RWPE1 (cell line): ENCODE results near the gene SPINK2.
A peak's percentile ranks its signal among the peaks of the same experiment; 100 is the strongest.

Experiments used
- CTCF ChIA-PET: fragments of 350-600 bp; sonication (Branson Sonifier 250); formaldehyde crosslinking; extraction: SDS; loops from one replicate; lab custom pipeline; 2021; lab: Yijun Ruan, JAX
- POLR2A ChIA-PET: fragments of 400-600 bp; formaldehyde crosslinking; extraction: SDS; loops from one replicate; lab custom pipeline; 2020; ENCODE audit warnings: antibody characterized with exemption; ENCODE audit not compliant: low non-redundant PET; lab: Yijun Ruan, JAX
- DNase-seq: peaks from one replicate; pipeline ENCODE4 v3.0.0; 2012; ENCODE audit warnings: low spot score
- H3K27ac ChIP-seq: fragments of 450-650 bp; 2 replicates; pipeline ENCODE4 v1.5.1; 2017
- TF ChIP-seq, protein P1 (sequence below): fragments of 450-650 bp; conservative IDR thresholded peaks from 2 replicates; pipeline ENCODE4 v1.5.1; 2017; ENCODE audit warnings: low read depth, mild to moderate bottlenecking

The SPINK2 gene

DNA sequence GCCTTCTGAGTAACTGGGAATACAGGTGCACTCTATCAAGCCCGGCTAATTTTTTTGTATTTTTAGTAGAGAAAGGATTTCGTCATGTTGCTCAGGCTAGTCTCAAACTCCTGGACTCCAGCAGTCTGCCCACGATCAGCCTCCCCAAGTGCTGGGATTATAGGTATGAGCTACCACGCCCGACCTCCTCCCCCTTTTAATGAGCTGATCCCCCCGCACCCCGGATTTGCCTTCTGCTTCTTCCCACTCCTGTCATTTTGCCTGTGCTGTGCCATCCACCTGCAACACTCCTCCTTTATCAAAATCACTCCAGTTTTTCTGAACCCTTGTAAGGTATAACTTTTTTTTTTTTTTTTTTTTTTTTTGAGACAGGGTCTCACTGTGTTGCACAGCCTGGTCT lies 33.4 kb downstream of the SPINK2 start:
- CTCF ChIA-PET = no interaction called here
- H3K27ac ChIP-seq = no peak overlapping the region
- TF ChIP-seq, protein P1, sequence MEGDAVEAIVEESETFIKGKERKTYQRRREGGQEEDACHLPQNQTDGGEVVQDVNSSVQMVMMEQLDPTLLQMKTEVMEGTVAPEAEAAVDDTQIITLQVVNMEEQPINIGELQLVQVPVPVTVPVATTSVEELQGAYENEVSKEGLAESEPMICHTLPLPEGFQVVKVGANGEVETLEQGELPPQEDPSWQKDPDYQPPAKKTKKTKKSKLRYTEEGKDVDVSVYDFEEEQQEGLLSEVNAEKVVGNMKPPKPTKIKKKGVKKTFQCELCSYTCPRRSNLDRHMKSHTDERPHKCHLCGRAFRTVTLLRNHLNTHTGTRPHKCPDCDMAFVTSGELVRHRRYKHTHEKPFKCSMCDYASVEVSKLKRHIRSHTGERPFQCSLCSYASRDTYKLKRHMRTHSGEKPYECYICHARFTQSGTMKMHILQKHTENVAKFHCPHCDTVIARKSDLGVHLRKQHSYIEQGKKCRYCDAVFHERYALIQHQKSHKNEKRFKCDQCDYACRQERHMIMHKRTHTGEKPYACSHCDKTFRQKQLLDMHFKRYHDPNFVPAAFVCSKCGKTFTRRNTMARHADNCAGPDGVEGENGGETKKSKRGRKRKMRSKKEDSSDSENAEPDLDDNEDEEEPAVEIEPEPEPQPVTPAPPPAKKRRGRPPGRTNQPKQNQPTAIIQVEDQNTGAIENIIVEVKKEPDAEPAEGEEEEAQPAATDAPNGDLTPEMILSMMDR = no peak
- POLR2A ChIA-PET = no interaction called here
- DNase-seq = no peak

DNA sequence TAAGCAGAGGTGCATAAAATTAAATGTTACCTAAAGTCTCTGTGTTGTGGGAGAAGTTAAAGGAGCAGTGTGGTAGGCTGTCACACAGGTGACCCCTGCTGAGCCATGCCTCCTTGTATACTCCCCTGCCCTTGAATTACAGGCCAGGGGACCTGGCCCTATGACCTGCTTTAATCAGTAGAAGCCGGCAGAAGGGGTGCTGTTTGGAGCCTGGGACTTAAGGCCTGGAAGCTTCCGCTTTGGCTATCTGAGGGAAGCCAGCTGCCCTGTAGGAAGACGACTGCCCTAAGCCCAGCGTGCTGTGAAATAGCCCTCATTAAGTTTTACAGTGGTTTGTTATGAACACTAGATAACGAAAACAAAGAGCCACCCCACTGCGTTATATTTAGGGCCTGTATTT lies 34.1 kb downstream of the SPINK2 start:
- DNase-seq = no peak
- ChIA-PET POLR2A (no interaction called here), CTCF (interaction anchor here (1.6 kb wide), 1 partner anchor 12 kb away, joined by 4 read pairs; no protein-coding TSS in a partner anchor)
- peak overlapping the region; percentile 56 for H3K27ac ChIP-seq
- TF ChIP-seq, protein P1 = no peak

- POLR2A ChIA-PET = no interaction called here
- CTCF ChIA-PET = interaction anchor here (0.7 to 1.6 kb wide), 2 partner anchors 12 to 19 kb away, joined by 3 to 4 read pairs; no protein-coding TSS in a partner anchor
- TF ChIP-seq, protein P1 = no peak
- DNase-seq = peak; percentile 29
- H3K27ac ChIP-seq = peak overlapping the region; percentile 56
Observed at GRCh38 chr4:56786955-56787354, 34.5 kb downstream of the SPINK2 start.

- TF ChIP-seq, protein P1 = no peak
- POLR2A ChIA-PET = no interaction called here
- CTCF ChIA-PET = interaction anchor here (0.6 kb wide), 1 partner anchor 240 kb away, joined by 4 read pairs; no protein-coding TSS in a partner anchor
- no peak overlapping the region for H3K27ac ChIP-seq
- DNase-seq = no peak
Observed at GRCh38 chr4:56783986-56784385, 37.5 kb downstream of the SPINK2 start.

- ChIA-PET CTCF (no interaction called here), POLR2A (no interaction called here)
- no peak for DNase-seq
- TF ChIP-seq, protein P1 = no peak
- no peak overlapping the region for H3K27ac ChIP-seq
Observed at GRCh38 chr4:56782019-56782418, 39.5 kb downstream of the SPINK2 start.

DNA sequence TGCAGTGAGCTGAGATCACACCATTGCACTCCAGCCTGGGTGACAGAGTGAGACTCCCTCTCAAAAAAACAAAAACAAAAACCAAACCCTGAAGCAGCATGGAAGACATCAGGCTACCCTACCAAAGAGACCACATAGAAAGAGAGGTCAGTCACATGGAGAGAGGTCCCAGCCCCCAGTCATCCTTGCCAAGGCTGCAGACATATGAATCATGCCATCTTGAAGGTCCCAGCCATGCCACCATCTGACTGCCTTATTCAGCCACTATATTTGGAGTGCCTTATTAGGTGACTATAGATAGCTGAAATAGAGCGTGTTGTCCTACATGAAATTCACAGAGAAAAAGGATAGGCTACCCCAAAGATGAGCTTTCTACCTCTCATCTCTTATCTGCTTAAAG lies 48.2 kb downstream of the SPINK2 start:
- POLR2A ChIA-PET = interaction anchor here (0.6 kb wide), 1 partner anchor 10 kb away, joined by 5 read pairs; no protein-coding TSS in a partner anchor
- CTCF ChIA-PET = interaction anchor here (0.5 to 0.7 kb wide), 2 partner anchors 201 to 1841 kb away, joined by 3 to 4 read pairs; no protein-coding TSS in a partner anchor
- TF ChIP-seq, protein P1 = no peak
- DNase-seq = no peak
- no peak overlapping the region for H3K27ac ChIP-seq
